Liver (tissue), 9 donors: Measurements from ENCODE around the gene CAPN10. TPM values are rescaled to one million over a fixed set of nuclear protein-coding genes. Genes with fewer than 3 reads are reported as not detected.

Source experiments
- DNase-seq: peaks from one replicate; pipeline ENCODE4 v3.0.0-alpha.2; 2017; ENCODE audit warnings: low spot score
- H3K27ac ChIP-seq, 2 donors: one replicate each; pipeline ENCODE4 v1.7.0; 2013; ENCODE audit warnings: inconsistent platforms in 2 of 2, low read length in 2 of 2, control low read depth in 1 of 2, low read depth in 1 of 2, mild to moderate bottlenecking in 1 of 2
- H3K27me3 ChIP-seq, 4 donors: one replicate each; pipeline versions ENCODE4 v1.6.1 to v1.7.0; 2013; ENCODE audit warnings: low read length in 3 of 4, inconsistent platforms in 1 of 4, mild to moderate bottlenecking in 1 of 4, moderate library complexity in 1 of 4; ENCODE audit not compliant: control insufficient read depth in 4 of 4, insufficient read depth in 4 of 4
- H3K36me3 ChIP-seq, 4 donors: one replicate each; pipeline versions ENCODE4 v1.6.1 to v1.7.0; 2013; ENCODE audit warnings: low read length in 3 of 4, mild to moderate bottlenecking in 3 of 4, low read depth in 1 of 4, moderate library complexity in 1 of 4; ENCODE audit not compliant: control insufficient read depth in 4 of 4, insufficient read depth in 3 of 4
- H3K4me1 ChIP-seq, 4 donors: one replicate each; pipeline versions ENCODE4 v1.6.1 to v1.7.0; 2013; ENCODE audit warnings: low read length in 3 of 4, mild to moderate bottlenecking in 3 of 4, moderate library complexity in 1 of 4; ENCODE audit not compliant: control insufficient read depth in 4 of 4, insufficient read depth in 4 of 4
- H3K4me3 ChIP-seq, 3 donors: one replicate each; pipeline versions ENCODE4 v1.6.1 to v1.7.0; 2013; ENCODE audit warnings: low read length in 3 of 3, control low read depth in 1 of 3, low read depth in 1 of 3, mild to moderate bottlenecking in 1 of 3
- H3K9ac ChIP-seq, 2 donors: one replicate each; pipeline ENCODE4 v1.7.0; 2013; ENCODE audit warnings: low read length in 2 of 2, mild to moderate bottlenecking in 2 of 2, moderate library complexity in 2 of 2, control low read depth in 1 of 2, low read depth in 1 of 2
- H3K9me3 ChIP-seq, 4 donors: one replicate each; pipeline versions ENCODE4 v1.6.1 to v1.7.0; 2013; ENCODE audit warnings: low read length in 3 of 4; ENCODE audit not compliant: control insufficient read depth in 4 of 4
- ATF3 ChIP-seq: IDR thresholded peaks from 2 replicates; pipeline ENCODE4 v1.6.1; 2016; ENCODE audit warnings: antibody characterized with exemption
- CTCF ChIP-seq: fragments of 150-350 bp; IDR thresholded peaks from 2 replicates; pipeline ENCODE4 v1.5.1; 2017; ENCODE audit warnings: improper control_type of control experiment, low read depth, low read length; ENCODE audit not compliant: missing input control
- EGR1 ChIP-seq, 2 donors: IDR thresholded peaks; 2 replicates each; pipeline ENCODE4 v1.6.1; 2016 to 2018; ENCODE audit warnings: antibody characterized with exemption in 2 of 2, low read depth in 2 of 2
- FOXA1 ChIP-seq: IDR thresholded peaks from 2 replicates; pipeline ENCODE4 v1.6.1; 2016; ENCODE audit warnings: antibody characterized with exemption
- FOXA2 ChIP-seq: IDR thresholded peaks from 2 replicates; pipeline ENCODE4 v1.6.1; 2016; ENCODE audit warnings: antibody characterized with exemption
- GABPA ChIP-seq, 2 donors: IDR thresholded peaks in 1 of 2; conservative IDR thresholded peaks in 1 of 2; 2 replicates each; pipeline ENCODE4 v1.6.1; 2016; ENCODE audit warnings: antibody characterized with exemption in 2 of 2, mild to moderate bottlenecking in 1 of 2, moderate library complexity in 1 of 2
- HNF4A ChIP-seq, 2 donors: conservative IDR thresholded peaks; 2 replicates each; pipeline ENCODE4 v1.6.1; 2016; ENCODE audit warnings: antibody characterized with exemption in 2 of 2, mild to moderate bottlenecking in 2 of 2
- HNF4G ChIP-seq: IDR thresholded peaks from 2 replicates; pipeline ENCODE4 v1.6.1; 2016; ENCODE audit warnings: antibody characterized with exemption
- JUND ChIP-seq, 2 donors: IDR thresholded peaks; 2 replicates each; pipeline ENCODE4 v1.6.1; 2016; ENCODE audit warnings: antibody characterized with exemption in 2 of 2
- NR2F2 ChIP-seq: IDR thresholded peaks from 2 replicates; pipeline ENCODE4 v1.6.1; 2016; ENCODE audit warnings: antibody characterized with exemption
- RAD21 ChIP-seq, 2 donors: IDR thresholded peaks; 2 replicates each; pipeline ENCODE4 v1.6.1; 2016; ENCODE audit warnings: antibody characterized with exemption in 2 of 2, mild to moderate bottlenecking in 2 of 2
- REST ChIP-seq: IDR thresholded peaks from 2 replicates; pipeline ENCODE4 v1.6.1; 2016; ENCODE audit warnings: antibody characterized with exemption, mild to moderate bottlenecking
- RXRA ChIP-seq, 2 donors: IDR thresholded peaks; 2 replicates each; pipeline ENCODE4 v1.6.1; 2017 to 2018; ENCODE audit warnings: antibody characterized with exemption in 2 of 2, mild to moderate bottlenecking in 1 of 2
- SP1 ChIP-seq: IDR thresholded peaks from 2 replicates; pipeline ENCODE4 v1.6.1; 2018; ENCODE audit warnings: antibody characterized with exemption, mild to moderate bottlenecking
- TAF1 ChIP-seq: conservative IDR thresholded peaks from 2 replicates; pipeline ENCODE4 v1.6.1; 2016; ENCODE audit warnings: antibody characterized with exemption, mild to moderate bottlenecking
- YY1 ChIP-seq: IDR thresholded peaks from 2 replicates; pipeline ENCODE4 v1.6.1; 2016; ENCODE audit warnings: antibody characterized with exemption, mild to moderate bottlenecking
- ZBTB33 ChIP-seq: IDR thresholded peaks from 2 replicates; pipeline ENCODE4 v1.6.1; 2016; ENCODE audit warnings: antibody characterized with exemption
- WGBS: extraction: QIAGEN DNeasy Blood & Tissue Kit; methylation state at CpG from one replicate; pipeline ENCODE4 v1.1.7; 2013; 5-methylcytosine and 5-hydroxymethylcytosine counted together
- polyA plus RNA-seq, 2 donors: library from polyadenylated mRNA; stranded (reverse) in 1 of 2; unstranded in 1 of 2; fragments of 200-250 nt in 1 of 2; fragments of >200 nt in 1 of 2; fragmentation: Nextera tagmentation in 1 of 2; extraction: Ambion mirVana in 1 of 2; gene quantifications; one replicate each; pipeline versions ENCODE4 v1.2.1 to v1.2.3, GENCODE V29; 2013 to 2015
- total RNA-seq, 2 donors: library from RNA; depleted of rRNA; stranded (reverse); fragments of >200 nt; gene quantifications; one replicate each; pipeline ENCODE4 v1.2.3, GENCODE V29; 2014
- TF ChIP-seq, protein P1 (sequence below): IDR thresholded peaks from 2 replicates; pipeline ENCODE4 v1.6.1; 2016; ENCODE audit warnings: antibody characterized with exemption
- donor health status: healthy.
- donor health status: healthy.
- donor health status: healthy.
- donor health status: healthy.
- donor health status: healthy.

The CAPN10 gene
- total and polyA plus RNA-seq, 4 donors, result 4.8 to 11.3 (median 6.5) TPM

DNA sequence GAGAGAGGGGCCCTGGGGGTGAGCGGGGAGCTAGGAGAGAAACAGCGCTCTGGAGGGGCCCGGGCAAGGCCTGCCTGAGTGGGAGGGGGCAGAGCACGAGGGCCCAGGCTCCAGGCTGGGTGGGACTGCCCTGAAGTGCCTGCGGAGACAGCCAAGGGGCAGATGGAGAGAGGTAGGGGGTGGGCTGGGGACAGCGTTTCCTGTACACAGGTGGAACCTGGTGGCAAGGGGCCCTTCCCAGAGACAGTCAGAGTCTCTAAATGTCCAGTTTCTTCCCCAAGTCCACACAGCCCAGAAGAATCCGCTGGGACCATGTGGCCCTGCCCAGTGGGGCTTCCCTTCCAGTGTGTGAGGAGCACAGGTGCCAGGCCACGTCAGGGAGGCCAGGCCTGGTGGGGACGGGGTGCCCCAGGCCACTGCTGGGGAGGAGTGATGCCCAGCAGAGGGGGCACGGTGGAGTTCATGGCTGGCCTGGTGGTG, 37.0 kb downstream of the CAPN10 start:
- peaks cover 0 to 2% (median 0%) of the 10 kb centered on the region in 4 donors for H3K4me1 ChIP-seq
- 80% methylated on average over 10 of the region's 10 CpGs for WGBS
- no peak overlapping the region for H3K9ac ChIP-seq
- no peak for DNase-seq
- H3K27me3 ChIP-seq, result no peaks in the 10 kb centered on the region
- H3K4me3 ChIP-seq, result no peak overlapping the region
- H3K36me3 ChIP-seq, result no peaks in the 10 kb centered on the region
- H3K9me3 ChIP-seq, result no peaks in the 10 kb centered on the region
- H3K27ac ChIP-seq, result no peak overlapping the region
- TF ChIP-seq FOXA2 (no peak), NR2F2 (no peak), HNF4G (no peak), HNF4A (conservative IDR thresholded peaks at IDR 0.05) (no peak), REST (no peak), CTCF (no peak), ZBTB33 (no peak), GABPA (IDR thresholded peaks at IDR 0.05 in 1 of 2, conservative IDR thresholded peaks at IDR 0.05 in 1 of 2) (no peak), FOXA1 (no peak), TAF1 (no peak)
- TF ChIP-seq, protein P1, sequence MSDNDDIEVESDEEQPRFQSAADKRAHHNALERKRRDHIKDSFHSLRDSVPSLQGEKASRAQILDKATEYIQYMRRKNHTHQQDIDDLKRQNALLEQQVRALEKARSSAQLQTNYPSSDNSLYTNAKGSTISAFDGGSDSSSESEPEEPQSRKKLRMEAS, result no peak

GRCh38 chr2:240624011-240624949, 37.7 kb downstream of the CAPN10 start:
- WGBS, result 76% methylated on average over 24 of the region's 24 CpGs
- Histone ChIP-seq H3K36me3 (no peaks in the 10 kb centered on the region), H3K4me1 (peaks cover 0 to 2% (median 0%) of the 10 kb centered on the region in 4 donors), H3K27me3 (no peaks in the 10 kb centered on the region), H3K9me3 (no peaks in the 10 kb centered on the region), H3K4me3 (no peak overlapping the region), H3K9ac (no peak overlapping the region), H3K27ac (peak overlapping the region in 1 of 2 donors; percentile 12)
- DNase-seq, result no peak
- TF ChIP-seq RAD21 (IDR thresholded peaks at IDR 0.05), result no peak
- TF ChIP-seq HNF4A (conservative IDR thresholded peaks at IDR 0.05), result no peak
- TF ChIP-seq RXRA (IDR thresholded peaks at IDR 0.05), result no peak
- no peak for TF ChIP-seq ATF3
- TF ChIP-seq SP1, result no peak
- TF ChIP-seq CTCF, result no peak
- no peak for TF ChIP-seq YY1
- no peak for TF ChIP-seq HNF4G
- TF ChIP-seq FOXA1, result no peak
- TF ChIP-seq JUND (IDR thresholded peaks at IDR 0.05), result no peak
- TF ChIP-seq GABPA (IDR thresholded peaks at IDR 0.05 in 1 of 2, conservative IDR thresholded peaks at IDR 0.05 in 1 of 2), result no peak
- TF ChIP-seq TAF1, result no peak
- TF ChIP-seq EGR1 (IDR thresholded peaks at IDR 0.05; ENCODE audit: low read depth in 2 of 2), result no peak
- no peak for TF ChIP-seq NR2F2
- no peak for TF ChIP-seq ZBTB33
